Fibroblast of the conjunctiva (primary cell): ENCODE measurements around the gene BORCS8.

Experiments
- DNase-seq: peaks from one replicate; pipeline ENCODE4 v3.0.0-alpha.2; 2010; ENCODE audit warnings: low read depth

BORCS8 gene

DNA sequence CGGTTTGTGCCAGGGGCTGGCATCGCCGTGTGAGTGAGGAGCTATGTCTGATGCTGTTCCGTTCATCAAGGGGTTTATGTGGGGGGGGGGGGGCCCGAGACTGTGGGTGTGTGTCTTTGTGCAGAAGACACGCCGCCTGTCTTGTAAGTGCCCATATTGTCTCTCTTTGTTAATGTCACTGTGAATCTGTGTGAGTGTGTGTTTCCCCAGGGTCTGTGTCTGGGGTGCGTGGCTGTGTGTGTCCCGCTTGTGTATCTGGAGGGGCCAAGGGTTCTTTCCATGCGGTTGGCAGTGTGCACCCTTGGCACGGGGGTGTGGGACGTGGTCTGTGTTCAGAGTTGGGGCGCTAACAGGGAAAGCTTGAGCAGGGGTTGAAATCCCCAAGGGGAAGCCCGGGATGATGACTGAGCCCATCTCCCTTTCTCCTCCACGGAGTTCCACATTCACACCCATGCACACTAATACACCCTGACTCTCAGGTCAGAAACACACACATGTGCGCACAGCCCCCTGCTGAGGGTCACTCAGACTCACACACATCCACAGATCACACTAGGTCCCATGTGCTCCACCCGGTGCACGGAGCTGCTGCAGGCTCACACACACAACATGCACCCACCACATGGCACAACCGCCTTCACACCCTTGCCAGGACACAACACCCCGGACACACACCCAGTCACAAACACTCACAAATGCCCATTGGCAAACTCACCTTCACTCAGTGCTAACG, 21.6 kb upstream of the BORCS8 start:
- DNase-seq: no peak

DNA sequence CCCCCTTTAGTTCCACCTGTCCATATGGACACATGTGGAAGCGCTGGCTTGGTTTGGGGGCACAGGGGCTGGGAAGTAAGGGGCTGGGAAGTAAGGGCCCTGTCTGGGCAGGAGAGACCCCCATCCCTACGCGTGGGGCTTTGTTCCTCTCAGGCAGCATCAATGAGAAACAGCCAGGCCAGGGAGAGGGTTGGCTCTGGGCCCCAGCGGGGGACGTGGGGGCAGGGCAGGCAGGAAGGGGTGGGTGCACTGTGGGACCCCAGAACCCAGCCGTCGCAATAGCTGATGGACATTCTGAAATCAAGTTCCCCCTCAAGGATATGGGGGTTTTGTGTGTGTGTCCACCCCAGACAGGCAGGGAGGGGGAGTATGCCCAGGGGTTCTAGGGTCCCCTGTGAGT, 21.0 kb upstream of the BORCS8 start:
- no peak for DNase-seq

DNA sequence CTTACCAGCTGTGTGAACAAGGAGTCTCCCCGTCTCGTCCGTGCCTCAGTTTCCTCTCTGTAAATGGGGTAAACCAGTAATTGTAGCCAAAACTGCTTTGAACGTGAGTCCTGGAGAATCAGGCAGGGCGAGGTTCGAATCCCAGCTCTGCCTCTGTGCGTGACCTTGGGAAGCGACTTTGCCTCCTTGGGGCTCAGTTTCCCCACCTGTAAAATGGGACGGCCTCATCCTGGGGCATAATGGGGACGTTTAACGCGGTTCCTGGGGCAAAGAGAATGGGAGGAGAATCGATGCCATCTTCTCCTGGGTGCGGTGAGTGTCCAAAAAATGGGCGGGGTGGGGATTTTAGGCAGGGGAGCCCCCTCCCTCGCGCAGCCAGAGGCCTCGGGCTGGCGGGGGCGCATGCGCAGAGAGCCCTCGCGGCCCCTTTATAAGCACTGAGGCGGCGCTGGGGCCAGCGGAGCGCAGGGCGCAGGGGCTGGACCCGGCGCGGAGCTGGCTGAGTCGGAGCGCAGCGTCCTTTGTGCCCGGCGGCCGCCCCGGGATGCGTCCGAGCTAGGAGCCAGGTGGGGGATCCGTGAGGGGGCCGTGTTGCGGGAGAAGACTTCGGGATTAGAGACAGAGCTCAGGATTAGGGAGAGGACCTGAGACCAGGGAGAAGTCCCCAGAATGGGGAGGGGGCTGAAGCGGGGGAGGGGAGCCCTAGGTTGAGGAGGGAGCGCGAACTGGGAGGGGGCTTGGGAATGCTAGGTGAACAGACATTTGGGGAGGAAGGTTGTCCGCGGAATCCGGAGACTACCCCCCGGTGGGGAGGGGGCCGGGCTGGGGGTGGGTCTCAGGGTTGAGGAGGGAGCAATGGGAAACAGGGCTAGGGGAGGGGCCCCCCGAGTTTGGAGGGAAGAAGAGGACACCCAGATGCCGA, 19.8 kb upstream of the BORCS8 start, which contains the start of gene NCAN:
TSS of gene NCAN (plus strand) at position 460 of the 922 bp plus-strand sequence. CDS start 4,996 bp downstream, outside the sequence.
- DNase-seq: no peak

DNA sequence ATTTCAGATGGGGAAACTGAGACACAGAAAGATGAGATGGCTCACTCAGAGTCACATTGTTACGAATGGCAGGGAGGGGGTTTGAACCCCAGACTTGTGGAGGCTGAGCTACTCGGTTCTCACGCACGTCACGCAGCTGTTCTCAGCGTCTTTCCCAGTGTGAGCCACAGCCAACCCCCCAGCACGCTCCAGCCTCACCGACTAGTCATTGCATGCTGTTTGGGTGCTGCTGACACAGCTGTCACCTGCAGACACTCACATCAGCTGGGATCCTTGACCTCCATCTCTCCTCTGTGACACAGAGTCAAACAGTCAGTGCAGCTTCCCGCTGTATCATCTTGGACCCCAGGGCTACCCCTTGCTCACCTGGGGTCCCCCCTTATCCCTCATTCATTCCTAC, 17.4 kb upstream of the BORCS8 start:
- DNase-seq: no peak

DNA sequence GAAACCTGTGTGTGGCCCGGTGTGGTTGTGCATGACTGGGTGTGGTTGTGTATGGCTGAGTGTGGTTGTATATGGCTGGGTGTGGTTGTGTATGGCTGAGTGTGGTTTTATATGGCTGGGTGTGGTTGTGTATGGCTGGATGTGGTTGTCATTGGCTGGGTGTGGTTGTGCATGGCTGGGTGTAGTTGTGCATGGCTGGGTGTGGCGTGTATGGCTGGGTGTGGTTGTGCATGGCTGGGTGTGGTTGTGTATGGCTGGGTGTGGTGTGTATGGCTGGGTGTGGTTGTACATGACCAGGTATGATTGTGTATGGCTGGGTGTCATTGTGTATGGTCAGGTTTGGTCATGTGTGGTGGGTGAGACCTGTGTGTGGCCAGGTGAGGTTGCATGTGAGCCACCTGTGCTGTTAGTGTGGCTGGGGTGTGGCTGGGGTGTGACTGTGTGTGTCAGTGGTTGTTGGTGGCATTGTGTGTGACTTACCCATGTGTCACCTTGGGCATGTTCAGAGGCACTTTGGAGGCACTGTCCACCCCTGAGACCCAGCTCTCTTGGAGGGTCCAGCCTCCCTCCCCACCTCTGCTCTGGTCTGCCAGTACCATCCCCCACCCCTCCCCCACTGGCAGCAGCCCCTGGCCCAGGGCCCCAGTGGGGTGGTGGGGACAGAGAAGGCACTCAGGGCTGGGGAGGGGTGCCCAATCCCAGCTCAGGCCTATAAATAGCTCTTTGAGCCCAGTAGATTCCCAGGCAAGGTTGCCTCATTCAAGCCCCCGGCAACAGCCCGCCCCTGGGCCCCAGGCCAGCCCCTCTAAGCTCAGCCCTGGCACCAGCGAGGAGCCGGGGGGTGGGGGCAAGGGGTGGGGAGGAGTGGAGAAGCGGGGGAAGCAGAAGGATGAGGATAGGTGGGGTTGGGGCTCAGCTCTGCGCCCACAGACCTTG, 16.0 kb upstream of the BORCS8 start:
- no peak for DNase-seq

DNA sequence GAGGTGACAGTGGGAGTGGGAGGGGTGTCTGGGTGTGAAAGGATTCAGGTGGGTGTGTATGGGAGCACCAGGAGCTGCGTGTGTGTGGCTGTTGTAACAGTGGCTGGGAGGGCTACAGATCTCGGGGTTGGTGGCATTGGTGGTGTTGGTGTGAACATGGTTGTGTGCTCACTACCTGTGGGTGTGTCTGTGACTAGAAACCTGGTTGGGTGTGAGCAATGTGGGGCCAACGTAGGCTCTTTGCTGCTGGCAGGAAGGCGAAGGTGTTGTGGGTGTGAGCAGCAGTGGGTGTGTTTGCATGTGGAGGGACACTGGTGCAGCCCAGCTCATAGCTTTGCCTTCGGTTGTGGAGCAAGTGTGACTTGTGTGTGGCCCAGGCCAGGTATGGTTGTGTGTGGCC, 15.0 kb upstream of the BORCS8 start:
- DNase-seq: no peak

DNA sequence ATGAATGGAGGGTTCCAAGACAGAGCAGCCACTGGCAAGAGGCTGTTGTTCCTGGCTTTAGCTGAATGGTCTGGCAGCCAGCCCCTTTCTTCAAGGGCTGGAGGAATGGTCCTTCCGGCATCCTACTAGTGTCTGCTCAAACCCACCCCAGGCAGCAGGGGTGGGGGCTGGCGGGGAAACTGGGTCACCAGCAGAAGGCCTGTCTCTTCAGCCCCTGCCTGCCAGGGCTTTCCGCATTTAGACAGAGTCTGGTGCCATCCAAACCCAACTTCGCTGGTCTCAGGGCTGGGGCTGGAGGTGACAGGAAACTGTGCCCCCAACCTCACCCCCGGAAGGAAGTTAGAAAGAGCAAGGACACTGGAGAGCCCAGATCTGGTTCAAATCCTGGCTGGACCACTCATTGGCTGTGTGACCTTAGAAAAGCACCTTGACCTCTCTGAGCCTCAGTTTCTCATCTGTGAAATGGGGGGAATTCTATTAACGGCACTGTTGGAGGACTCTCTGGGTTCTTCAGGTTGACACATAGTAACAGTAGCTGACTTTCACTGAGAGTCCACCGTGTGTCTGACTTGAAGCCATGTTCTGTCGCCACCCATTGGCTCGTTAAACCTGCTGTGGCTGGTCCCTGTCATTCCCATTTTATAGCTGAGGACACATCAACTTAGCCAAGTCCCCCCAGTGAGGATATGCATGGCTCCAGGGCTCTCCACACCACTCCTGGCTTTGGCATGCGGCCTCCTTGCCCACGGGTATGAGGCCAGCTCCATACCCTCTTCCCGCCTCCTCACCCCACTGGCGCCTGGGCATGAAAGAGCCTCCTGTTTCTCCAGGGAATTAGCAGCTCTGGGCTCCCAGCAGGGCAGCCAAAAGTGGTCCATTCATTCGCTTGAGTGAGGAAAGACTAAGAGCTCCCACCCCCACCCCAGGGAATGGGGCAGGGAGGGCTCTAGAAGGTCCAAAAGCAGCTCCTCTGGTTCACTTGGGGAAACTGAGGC, 13.8 kb upstream of the BORCS8 start:
- no peak for DNase-seq

DNA sequence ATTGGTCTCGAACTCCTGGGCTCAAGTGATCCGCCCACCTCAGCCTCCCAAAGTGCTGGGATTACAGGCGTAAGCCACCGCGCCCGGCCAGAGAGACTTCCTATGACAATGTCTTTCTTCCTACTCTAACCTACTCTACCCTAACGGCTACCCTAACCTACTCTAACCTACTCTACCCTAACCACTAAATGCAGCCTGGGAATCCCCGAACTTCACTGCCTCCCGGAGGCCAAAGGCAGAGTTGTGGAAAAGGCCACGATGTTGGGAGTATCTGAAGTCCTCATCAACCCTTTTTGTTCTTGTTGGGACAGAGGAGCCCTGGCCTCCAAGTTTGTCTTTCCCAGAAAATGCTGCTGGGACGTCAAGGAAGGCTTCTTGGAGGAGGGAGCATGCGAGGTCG, 12.2 kb upstream of the BORCS8 start:
- DNase-seq: no peak

DNA sequence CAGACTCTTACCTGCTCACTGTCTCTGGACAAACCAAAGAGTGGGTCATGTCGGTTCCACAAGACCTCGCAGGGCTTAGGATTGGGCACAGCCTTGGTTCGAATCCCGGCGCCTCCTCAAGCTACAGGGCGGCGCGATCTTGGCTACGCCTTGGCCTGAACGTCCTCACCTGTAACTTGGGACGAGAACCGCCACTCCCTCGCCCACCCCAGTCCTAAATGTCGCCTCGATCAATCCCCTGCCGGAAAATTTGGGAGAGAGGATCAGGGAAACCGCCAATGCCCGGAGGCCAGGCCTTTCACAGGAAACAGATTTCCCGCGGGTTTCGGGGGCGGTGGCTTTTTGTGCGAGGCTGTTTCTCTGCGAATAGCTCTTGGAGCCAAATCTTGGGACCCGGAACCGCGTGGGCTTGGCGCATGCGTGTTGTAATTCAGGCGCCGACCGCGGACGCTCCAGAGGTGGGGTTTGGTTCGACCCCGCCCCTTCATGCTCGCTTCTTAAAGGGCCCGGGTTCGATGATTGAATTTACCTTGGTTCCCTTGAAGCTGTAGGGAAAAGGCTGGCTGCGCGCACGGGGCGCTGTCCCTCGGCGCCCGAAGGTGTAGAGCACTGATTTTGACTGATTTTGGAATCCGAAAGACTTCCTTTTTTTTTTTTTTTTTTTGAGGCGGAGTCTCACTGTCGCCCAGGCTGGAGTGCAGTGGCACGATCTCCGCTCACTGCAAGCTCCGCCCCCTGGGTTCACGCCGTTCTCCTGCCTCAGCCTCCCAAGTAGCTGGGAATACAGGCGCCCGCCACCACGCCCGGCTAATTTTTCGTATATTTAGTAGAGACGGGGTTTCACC, 11.3 kb upstream of the BORCS8 start, which contains the start of gene NR2C2AP:
TSS of gene NR2C2AP (minus strand) at position 403 of the 845 bp plus-strand sequence. CDS start at position 49, 354 bp downstream.
- peak; percentile 86 for DNase-seq

DNA sequence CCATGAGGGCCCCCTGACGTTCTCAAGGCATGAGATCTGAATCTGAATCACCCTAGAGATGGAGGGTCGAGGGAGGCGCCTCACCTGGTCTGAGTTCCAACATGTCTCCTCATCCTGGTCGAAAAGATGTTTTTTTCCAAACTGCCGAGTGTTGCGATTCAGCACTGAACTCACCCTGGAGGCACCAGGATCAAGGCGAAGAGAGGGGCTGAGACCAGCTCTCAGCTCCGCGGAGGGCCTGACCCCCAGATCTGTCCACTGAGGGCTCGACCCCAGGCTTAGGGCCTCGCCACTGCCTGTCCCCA, 10.7 kb upstream of the BORCS8 start:
- DNase-seq: no peak

DNA sequence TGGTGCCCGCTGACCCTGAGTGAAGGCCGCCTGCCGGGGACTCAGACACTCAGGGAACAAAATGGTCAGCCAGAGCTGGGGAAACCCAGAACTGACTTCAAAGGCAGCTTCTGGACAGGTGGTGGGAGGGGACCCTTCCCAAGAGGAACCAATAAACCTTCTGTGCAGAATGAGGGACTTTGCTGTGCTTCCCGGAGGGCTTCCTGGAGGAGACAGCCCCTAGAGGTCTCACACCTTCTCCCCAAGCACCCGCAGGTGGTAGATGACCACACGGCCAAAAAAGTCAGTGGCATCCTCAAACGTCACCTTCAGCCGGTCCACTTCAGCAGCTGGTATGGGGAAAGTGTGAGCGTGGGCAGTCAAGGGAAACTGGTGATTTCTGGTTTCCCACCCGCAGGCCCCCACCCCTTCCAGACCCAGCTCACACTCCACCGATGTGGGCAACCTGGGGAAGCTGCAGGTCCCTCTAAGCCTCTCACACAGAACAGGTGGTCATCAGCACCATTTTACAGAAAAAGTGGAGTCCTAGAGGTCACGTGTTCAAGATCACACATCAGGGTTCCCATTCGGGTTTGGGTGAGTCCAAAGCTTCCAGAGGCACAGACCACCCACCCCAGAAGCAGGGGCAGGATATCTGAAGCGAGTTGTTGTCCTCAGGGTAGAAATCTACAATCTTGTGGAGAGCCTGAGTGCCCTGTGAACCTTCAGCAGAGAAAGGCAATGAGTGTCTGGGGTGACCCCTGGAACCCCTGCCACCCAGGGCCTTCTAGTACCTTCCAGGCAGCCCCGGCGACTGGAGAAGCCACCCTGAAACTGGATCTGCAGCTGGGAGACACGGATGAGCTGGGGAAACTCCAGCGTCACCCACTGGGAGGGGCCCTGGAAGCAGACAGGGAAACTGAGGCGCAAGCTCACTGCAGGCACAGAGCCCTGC, 10.0 kb upstream of the BORCS8 start:
- no peak for DNase-seq

DNA sequence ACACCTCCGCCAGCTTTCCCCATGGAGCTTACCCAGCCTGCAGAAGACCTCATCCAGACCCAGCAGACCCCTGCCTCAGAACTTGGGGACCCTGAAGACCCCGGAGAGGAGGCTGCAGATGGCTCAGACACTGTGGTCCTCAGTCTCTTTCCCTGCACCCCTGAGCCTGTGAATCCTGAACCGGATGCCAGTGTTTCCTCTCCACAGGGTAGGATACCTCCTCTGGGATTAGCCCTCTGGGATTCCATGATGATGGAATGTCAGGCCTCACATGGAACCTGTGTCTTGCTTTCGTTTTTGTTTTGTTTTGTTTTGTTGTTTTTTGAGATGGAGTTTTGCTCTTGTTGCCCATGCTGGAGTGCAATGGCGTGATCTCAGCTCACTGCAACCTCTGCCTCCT, 2.0 kb upstream of the BORCS8 start:
- DNase-seq: no peak

DNA sequence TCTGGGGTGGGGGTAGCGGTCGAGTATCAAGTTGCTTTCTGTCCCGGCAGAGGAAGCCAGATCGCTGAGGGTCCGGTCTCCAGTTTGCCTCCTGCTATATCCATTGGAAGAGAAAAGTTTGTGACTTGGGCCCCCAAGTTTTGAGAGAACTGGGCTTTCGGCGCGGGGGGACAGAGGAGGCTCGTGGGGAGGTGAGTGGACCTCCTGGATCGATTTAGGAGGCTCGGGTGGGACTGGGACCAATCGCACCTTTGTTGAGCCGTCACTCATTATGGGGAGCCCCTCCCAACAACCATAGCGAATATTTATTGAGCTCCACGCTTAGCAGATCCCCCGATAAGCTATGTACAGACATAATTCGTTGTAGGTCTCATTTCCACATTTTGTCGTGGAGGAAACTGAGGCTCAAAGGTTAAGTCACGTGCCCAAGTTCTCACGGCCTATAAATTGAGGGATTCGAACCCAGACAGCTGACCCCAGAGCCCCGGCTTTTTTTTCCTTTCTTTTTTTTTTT, 1.0 kb upstream of the BORCS8 start:
- no peak for DNase-seq

DNA sequence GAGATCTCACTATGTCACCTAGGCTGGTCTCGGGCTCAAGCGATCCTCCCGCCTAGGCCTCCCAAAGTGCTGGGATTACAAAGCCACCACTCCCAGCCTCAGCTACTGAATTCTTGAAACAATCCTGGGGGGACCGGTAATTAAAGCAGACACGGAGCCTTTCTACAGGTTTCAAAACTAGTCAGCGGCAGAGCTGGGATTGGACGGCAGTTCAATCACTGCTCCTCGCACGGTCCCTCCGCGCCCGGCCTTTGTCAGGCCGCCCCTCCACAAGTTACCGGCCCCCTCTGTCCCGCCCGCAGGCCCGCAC, 229 bp downstream of the BORCS8 start:
- DNase-seq: no peak

DNA sequence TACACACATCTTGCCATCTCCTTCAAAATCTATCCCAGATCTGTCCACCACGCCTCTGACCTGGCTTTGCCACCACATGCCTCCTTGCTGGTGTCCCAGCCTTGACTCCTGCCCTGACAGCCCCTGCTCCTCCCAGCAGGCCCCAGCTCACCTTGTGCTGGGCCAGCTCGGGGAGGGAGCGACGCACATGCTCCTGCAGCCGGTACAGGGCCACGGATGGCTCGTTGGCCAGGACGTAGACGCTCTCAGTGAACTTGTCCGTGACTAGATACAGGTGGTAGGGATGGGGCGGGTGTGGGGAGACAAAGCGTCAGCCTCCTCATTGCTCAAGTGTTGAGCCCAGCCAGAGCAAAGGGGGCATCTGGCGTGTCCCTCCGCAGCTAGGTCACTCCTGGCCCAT, 5.2 kb downstream of the BORCS8 start:
- DNase-seq: no peak

DNA sequence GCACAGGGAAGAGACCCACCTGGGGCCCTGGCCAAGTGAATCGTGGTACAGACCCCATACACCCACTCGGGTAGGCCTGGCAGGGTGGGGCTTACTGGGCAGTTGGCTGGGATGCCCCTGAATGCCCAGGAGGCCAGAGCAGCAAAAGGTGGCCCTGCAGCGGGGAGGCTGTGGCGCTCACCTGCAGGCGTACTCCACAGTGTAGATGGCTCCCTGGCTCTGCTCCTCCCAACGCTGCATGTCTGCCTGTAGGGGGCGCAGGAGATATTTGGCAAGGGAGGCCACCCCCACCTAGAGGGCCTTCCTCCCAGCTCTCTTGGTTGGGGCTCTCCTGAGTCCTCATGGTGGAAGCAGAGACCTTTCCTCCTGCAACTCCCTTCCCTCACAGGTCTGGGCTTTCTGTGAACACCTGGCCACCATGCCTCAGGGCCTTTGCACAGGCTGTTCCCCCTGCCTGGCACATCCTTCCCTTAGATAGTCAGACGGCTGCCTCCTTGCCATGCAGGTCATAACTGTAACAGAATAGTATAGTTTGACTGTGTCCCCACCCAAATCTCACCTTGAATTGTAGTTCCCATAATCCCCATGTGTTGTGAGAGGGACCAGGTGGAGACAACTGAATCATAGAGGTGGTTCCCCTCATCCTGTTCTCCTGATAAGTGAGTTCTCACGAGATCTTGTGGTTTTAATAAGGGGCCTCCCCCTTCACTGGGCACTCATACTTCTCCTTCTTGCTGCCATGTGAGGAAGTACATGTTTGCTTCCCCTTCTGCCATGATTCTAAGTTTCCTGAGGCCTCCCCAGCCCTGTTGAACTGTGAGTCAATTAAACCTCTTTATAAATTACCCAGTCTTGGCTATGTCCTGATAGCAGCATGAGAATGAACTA, 5.9 kb downstream of the BORCS8 start:
- no peak for DNase-seq

DNA sequence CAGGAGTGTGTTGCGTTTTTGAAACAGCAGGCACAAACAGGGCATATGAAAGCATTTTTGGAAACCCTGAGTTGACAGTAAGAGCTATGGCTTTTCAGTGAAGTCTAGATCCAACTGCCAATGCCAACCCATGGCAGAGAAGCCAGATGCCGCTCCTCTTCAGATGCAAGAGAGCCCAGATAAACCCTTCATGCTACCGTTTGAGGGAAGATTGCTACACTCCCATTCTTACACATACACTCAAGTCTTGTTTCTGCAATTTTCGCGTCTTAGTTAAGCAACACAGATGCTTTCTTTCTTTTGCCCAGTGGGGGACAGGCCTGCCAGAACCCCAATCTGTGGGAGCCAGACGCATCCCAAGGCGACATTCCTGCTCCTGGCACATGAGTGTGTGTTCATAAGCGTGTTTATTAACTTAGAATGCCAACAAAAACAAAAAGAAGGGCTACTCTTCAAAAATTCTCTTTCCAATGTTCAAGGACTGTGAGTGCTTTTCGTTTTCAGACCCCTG, 10.4 kb downstream of the BORCS8 start:
- DNase-seq: no peak
